K562 (cell line): ENCODE results near the gene DNMBP. TPM values are rescaled to one million over a fixed set of nuclear protein-coding genes. Genes with fewer than 3 reads are reported as not detected.

Experiments
- CBFA2T2 ChIP-seq: fragments of 450-650 bp; conservative IDR thresholded peaks from 2 replicates; pipeline ENCODE4 v1.6.1; 2017; ENCODE audit warnings: mild to moderate bottlenecking
- CHD4 ChIP-seq: fragments of 200-600 bp; sonication (generic); IDR thresholded peaks from 3 replicates; pipeline ENCODE4 v1.6.1; 2012; ENCODE audit warnings: low read depth, mild to moderate bottlenecking, mixed read lengths, low read length, inconsistent platforms; ENCODE audit not compliant: insufficient read depth, insufficient replicate concordance, poor library complexity, severe bottlenecking
- FOXK1 ChIP-seq: sonication (generic); formaldehyde crosslinking; IDR thresholded peaks from 2 replicates; pipeline ENCODE4 v1.8.0; 2022; ENCODE audit warnings: missing genetic modification reagents, mild to moderate bottlenecking, borderline replicate concordance
- MAFK ChIP-seq: IDR thresholded peaks from 2 replicates; pipeline ENCODE4 v1.6.1; 2011; ENCODE audit warnings: low read length, improper control_type of control experiment
- PREB ChIP-seq: sonication (generic); formaldehyde crosslinking; IDR thresholded peaks from 2 replicates; pipeline ENCODE4 v1.8.1; 2023; ENCODE audit warnings: mild to moderate bottlenecking, missing genetic modification reagents
- PTRF ChIP-seq: fragments of 450-650 bp; IDR thresholded peaks from 2 replicates; pipeline ENCODE4 v1.6.1; 2016; ENCODE audit warnings: mild to moderate bottlenecking, missing genetic modification characterization, missing compliant biosample characterization
- RFX1 ChIP-seq: fragments of 450-650 bp; IDR thresholded peaks from 2 replicates; pipeline ENCODE4 v1.6.1; 2016; ENCODE audit warnings: mild to moderate bottlenecking, moderate library complexity
- RHOXF2B ChIP-seq: fragments of 250-450 bp; sonication (Bioruptor Pico); conservative IDR thresholded peaks from 2 replicates; pipeline ENCODE4 v1.5.1; 2021
- SPI1 ChIP-seq: IDR thresholded peaks from 2 replicates; pipeline ENCODE4 v1.6.1; 2011; ENCODE audit warnings: low read depth, low read length, control low read depth, borderline replicate concordance
- TFAP4 ChIP-seq: sonication (generic); formaldehyde crosslinking; IDR thresholded peaks from 2 replicates; pipeline ENCODE4 v1.8.0; 2022; ENCODE audit warnings: missing genetic modification reagents, mild to moderate bottlenecking, moderate library complexity, borderline replicate concordance
- VEZF1 ChIP-seq: fragments of 200-800 bp; sonication (Bioruptor generic); IDR thresholded peaks from 2 replicates; pipeline ENCODE4 v1.6.1; 2017; ENCODE audit warnings: missing genetic modification characterization, missing compliant biosample characterization
- ZBTB7A ChIP-seq: IDR thresholded peaks from 2 replicates; pipeline ENCODE4 v1.6.1; 2011; ENCODE audit warnings: low read depth, mild to moderate bottlenecking, low read length, moderate library complexity, borderline replicate concordance; ENCODE audit not compliant: control insufficient read depth
- ZNF407 ChIP-seq: fragments of 450-650 bp; IDR thresholded peaks from 2 replicates; pipeline ENCODE4 v1.6.1; 2016; ENCODE audit warnings: low read depth
- polyA plus RNA-seq, 8 experiments: library from polyadenylated mRNA; depleted of rRNA in 4 of 8; stranded (reverse) in 5 of 8; unstranded in 3 of 8; fragments of >200 nt; fragmentation: Nextera tagmentation in 2 of 8; fragmentation: Illumina TruSeq in 1 of 8; extraction: Ambion mirVana in 2 of 8; extraction: Trizol in 1 of 8; gene quantifications; 2 replicates each; pipeline versions ENCODE4 v1.2.1 to v1.2.3, GENCODE V29; 2011 to 2014; ENCODE audit warnings: inconsistent platforms in 1 of 8, missing spikeins in 1 of 8
- total RNA-seq, 7 experiments: library from RNA; depleted of rRNA in 6 of 7; stranded (reverse); fragments of >200 nt in 6 of 7; fragmentation: Illumina TruSeq in 2 of 7; extraction: Trizol in 2 of 7; gene quantifications; 2 replicates each; pipeline versions ENCODE4 v1.2.1 to v1.2.3, GENCODE V29; 2011 to 2021; ENCODE audit warnings: low replicate concordance in 1 of 7

Gene DNMBP
- total and polyA plus RNA-seq, 9 of the 15 experiments (the other 6 are each of a cell fraction or from before 2014, with no cell fraction given) = 0.83 to 3.7 (median 2.2) TPM

GRCh38 chr10:99993701-99994689 is 15.8 kb downstream of the DNMBP start (continued):
- no peak for TF ChIP-seq PTRF (tag)
- TF ChIP-seq VEZF1 (CRISPR knock-in tag) = peak; percentile 51; the same call in 1 of the 2 replicates
- TF ChIP-seq CHD4 = no peak
- TF ChIP-seq RFX1 = peak; percentile 92
- no peak for TF ChIP-seq ZBTB7A
- no peak for TF ChIP-seq ZNF407
- peak; percentile 29; the same call in 1 of the 2 replicates for TF ChIP-seq CBFA2T2
- peak; percentile 30; the same call in 1 of the 2 replicates for TF ChIP-seq TFAP4 (CRISPR knock-in tag)
- TF ChIP-seq FOXK1 = no peak
- TF ChIP-seq SPI1 = 0 out of 2 replicates have a peak, but pooled peaks have one; percentile 18
- no peak for TF ChIP-seq PREB (CRISPR knock-in tag)
- peak; percentile 6; the same call in 1 of the 2 replicates for TF ChIP-seq MAFK
- no peak for TF ChIP-seq RHOXF2B
